NAMALWA (cell line): ENCODE measurements around the gene PRKCSH.
"Not testable (repeated sequence)": the region's sequence is repeated elsewhere in the genome, so short reads cannot be mapped to it uniquely, and the experiment has no call there.

Experiments used
- DNase-seq: peaks from one replicate; pipeline ENCODE4 v3.0.0-alpha.2; 2015; ENCODE audit warnings: low spot score

Gene PRKCSH

DNA sequence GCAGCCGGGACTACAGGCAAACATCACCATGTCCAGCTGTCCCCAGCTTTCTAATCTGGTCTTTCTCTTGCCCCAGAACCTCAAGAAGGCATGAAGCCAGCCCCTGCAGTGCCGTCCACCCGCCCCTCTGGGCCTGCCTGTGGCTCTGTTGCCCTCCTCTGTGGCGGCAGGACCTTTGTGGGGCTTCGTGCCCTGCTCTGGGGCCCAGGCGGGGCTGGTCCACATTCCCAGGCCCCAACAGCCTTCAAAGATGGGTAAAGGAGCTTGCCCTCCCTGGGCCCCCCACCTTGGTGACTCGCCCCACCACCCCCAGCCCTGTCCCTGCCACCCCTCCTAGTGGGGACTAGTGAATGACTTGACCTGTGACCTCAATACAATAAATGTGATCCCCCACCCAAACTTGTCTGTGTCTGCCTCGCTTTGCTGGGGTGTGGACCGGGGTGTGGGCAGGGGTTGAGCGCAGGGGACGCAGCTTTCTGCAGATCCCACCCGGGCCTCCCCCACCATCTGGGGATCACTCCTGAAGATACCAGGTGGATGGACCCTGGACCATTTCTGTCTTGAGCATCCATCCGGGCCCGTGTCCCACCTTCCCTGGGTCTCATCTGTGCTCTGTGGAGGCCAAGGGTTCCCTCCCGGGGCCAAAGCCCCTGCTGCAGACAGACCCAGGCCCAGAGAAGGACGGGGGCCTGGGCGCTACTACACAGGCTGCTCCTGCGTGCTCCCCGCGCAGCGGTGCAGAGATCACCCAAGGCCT is 15.3 kb downstream of the PRKCSH start:
- no peak for DNase-seq

DNA sequence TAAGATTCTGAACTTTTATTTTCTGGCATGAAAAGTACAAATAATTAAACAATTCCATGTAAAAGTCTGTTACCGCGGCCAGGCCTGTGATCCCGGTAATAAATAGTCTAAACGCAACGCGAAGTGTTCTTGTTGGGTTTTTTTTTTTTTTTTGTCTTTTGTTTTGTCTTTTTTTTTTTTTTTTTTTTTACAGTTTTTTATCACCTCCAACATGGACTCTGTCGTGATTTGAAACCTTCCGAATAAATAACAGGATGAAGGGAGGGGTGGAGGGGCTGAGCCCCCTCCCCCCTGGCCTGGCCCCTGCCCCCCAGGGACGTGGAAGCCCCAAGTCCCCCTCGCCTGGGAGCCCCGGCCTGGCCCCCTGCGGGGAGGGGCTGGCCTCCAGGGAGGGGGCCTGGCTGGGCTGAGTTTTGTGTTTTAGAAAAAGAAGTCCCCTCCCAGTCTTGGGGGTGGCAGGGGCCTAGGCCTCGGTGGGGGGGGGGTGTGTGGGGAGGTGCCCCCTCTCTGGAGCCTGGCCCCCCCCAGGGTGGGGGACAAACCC is 16.0 kb downstream of the PRKCSH start:
- DNase-seq: no peak

DNA sequence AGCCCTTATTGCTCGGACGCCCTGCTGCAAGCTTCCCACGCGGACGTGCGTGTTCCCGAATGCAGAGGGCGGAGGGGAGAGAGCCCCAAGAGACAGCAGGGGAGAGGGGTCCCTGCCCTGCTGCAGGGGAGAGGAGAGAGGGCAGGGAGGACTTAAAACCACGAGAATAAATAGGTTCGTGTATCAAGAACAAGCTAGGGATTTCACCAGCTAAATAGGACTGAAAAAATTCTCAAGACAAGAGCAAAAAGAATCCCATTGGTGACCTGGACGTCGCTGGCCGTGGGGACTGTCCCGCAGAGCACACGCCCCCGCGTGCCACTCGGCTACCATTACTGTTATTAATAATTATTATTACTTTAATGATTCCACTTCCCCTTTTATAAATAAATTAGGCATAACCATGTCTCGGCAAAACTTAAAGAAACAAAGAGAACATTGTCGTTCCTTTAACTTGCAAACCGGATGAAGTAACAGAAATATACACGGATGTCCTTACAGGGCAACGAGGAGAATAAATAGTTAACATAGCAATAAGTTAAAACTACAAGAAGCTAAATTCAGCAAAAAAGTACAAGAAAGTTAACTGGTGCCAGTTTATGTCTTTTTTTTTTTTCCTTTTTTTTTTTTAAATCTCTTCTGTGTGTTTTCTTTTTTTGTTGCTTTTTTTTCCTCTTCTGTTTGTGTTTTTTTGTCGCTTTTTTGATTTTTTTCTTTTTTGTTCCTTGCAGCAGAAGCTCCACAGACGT is 16.6 kb downstream of the PRKCSH start:
- DNase-seq: no peak

DNA sequence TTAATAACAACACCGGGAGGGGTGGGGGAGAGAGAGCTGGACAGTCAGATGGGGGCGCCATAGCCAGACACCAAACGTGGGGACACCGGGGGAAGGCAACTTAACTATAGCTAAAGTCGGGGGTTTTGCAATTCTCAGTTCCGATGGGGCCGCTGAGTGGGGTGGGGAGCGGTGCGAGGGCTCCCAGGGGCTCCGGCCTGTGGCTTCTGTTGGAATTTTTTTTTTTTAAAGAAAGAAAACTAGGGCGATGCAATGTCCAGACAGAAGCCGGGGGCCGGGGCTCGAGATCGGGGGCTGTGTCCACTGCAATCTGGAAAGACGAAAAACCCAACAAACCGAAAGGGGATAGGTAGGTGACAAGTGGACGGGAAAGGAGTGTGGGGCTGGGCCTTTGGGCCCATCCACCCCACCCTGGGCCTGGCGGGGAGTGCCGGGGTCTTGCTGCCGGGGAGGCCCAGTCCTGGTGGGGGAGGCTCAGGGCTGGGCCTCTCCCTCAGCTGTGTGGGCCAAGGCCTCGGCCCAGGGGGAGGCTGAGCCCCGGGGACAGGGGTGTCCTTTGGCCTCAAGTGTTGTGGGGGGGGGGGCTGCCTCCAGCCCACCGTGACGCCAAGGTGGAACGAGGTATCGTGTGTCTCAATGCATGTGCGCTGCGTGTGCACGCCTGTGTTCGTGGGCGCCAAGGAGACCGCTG is 17.3 kb downstream of the PRKCSH start:
- DNase-seq: no peak

DNA sequence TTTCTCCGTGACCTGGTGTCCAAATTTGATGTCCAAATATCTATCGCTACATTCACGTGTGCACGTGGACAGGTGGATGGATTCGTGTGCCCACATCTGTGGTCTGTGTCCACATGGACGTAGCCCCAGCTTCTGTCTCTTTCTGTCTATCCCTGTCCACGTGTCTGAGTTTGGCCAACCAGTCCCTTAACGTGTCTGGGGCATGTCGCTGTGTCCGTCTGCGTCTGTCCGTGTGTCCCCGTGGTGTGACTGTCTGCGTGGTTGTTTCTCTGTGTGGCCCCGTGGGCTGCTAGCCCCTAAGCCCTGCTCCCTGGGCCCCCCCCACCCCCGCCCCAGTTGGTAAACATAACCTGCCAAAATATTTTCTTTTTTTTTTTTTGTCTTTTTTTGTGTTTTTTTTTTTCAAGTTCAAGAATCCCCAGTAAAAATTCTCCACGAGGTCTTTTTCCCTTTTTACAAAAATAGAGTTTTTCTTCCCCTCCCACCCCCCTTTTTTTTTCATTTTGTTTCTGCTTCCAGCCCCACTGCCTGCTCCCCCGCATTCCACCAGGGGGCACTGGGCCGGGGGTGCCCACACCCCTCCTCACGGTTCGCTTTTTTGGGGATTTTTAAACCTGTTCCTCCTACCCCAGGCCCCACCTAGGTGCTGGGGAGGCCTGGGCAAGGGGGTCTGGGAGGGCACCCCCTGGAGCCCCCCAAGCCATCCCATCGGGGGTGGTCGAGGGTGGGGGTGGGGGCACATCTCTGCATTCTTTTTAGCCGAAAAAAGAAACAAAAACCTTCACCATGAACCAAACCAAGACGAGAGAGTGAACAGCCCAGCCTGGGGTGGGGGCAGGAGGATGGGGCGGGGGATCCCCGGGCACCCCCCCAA is 18.3 kb downstream of the PRKCSH start:
- peak; percentile 53 for DNase-seq

DNA sequence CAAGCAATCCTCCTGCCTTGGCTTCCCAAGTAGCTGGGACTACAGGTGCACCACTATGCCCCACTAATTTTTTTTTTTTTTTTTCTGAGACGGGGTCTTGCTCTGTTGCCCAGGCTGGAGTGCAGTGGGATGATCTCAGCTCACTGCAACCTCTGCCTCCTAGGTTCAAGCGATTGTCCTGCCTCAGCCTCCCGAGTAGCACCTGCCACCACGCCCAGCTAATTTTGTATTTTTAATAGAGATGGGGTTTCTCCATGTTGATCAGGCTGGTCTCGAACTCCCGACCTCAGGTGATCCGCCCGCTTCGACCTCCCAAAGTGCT is 19.8 kb downstream of the PRKCSH start:
- not testable (repeated sequence) for DNase-seq

DNA sequence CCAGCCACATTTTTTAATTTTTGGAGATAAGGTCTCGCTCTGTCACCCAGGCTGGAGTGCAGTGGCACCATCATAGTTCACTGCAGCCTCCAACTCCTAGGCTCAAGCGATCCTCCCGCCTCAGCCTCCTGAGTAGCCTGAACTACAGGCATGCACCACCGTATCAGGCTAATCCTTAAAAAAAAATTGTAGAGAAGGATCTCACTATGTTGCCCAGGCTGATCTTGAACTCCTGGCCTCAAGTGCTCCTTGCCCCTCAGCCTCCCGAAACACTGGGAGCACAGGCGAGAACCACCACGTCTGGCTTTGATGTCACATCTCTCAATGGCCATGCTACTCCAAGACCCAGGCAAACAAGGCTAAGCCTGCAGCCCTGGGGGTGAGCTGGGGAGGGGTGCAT is 21.2 kb downstream of the PRKCSH start:
- DNase-seq: no peak

DNA sequence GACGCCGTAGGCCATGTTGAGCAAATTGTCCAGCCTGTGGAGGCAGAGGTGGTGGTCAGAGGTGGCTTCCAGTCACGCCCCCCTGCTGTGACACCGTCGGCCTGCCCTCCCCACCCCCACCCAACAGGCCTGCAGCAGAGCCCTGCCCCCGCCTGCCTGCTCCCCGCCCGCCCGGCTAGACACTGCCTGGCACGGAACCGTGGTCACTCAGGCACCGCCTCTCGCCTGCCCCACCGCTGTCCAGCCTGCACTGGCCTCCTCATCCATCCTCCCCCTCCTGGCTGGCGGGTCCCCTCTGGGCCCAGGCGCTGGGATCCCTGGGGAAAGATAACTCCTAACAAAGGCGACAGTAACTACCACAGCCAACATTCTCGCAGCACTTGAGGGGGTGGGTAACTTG is 21.7 kb downstream of the PRKCSH start:
- DNase-seq: no peak

DNA sequence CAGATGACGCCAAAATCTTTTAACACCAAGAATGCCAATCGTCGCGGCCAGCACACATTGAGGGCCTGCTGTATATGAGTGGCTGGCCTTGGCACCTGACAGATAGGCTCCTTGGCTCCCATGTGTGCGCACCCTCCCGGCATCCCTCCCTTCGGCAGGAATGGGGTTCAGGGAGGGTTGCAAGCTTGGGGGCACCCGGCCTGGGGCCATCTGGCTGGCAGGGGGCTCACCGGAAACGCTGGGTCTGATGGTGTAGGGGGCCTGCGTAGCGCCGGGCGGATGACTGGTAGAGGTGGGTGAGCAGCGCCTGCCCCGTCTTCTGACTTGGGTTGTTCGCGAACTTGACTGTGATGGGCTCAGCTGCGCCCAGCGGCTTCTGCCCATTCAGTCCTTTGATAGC is 22.4 kb downstream of the PRKCSH start:
- DNase-seq: no peak

DNA sequence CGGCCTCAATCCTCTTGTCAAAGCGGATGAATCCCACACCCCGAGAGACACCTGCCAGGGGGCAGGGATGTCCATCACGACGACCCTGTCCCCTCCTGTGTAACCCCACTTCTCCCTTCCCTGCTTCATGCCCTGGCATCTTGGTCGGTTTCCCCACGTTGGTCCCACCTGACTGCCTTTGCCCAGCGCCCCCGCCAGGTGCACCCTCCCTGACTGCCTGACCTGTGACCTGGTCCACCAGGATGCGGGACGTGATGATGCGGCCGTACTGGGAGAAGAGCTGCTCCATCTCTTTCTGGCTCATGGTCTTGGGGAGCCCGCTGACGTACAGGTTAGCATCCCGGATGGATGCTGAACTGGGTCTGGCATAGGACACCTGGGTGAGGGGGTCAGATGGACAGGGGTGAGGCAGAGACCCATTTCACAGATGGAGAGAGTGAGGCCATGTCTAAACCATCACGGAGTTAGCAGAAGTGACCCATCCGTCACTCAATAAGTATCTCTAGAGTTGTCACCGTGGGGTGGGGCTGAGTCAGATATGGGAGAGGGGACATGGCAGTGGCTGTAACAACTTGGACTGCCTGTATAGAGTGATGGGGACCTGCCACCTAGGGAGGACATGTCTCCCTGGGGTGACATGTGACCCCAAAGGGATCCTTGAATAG is 22.9 kb downstream of the PRKCSH start:
- DNase-seq: no peak

DNA sequence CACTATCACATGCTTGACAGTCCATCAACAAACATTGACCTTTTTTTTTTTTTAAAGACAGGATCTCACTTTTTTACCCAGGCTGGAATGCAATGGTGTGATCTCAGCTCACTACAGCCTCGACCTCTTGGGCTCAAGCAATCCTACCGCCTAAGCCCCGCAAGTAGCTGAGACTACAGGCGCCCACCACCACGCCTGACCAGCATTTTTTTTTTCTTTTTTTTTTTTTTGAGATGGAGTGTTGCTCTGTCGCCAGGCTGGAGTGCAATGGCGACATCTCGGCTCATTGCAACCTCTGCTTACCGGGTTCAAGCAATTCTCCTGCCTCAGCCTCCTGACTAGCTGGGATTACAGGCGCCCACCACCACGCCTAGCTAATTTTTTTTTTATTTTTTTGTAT is 23.5 kb downstream of the PRKCSH start:
- not testable (repeated sequence) for DNase-seq

DNA sequence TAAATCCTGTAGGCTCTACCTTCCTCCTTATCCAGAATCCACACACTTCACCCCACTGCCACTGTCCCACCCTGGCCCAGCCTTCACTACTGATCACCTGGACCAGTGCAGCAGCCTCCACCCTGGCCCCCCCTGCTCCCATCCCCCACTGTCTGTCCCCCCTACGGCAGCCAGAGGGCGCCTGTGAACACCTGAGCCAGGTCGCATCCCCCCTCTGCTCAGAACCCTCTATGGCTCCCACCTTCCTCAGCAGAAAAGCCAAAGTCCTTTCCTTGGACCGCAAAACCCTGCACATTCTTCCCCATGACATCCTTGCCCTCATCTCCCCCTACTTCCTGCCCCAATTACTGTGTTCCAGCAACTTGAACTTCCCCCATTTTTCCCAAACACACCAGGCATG is 24.8 kb downstream of the PRKCSH start:
- DNase-seq: peak; percentile 41

DNA sequence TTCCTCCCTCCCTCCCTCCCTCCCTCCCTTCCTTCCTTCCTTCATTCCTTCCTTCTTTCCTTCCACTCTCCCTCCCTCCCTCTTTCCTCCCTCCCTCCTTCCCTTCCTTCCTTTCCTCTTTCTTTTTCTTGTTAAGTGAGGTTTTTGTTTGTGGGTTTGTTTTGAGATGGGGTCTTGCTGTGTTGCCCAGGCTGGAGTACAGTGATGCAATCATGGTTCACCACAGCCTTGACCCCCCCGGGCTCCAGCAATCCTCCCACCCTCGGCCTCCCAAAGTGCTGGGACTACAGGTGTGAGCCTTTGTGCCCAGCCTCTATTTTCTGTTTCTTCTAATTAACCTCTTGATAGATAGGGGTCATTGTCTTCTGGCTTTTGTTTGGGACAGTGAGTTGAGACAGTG is 26.0 kb downstream of the PRKCSH start:
- no peak for DNase-seq

DNA sequence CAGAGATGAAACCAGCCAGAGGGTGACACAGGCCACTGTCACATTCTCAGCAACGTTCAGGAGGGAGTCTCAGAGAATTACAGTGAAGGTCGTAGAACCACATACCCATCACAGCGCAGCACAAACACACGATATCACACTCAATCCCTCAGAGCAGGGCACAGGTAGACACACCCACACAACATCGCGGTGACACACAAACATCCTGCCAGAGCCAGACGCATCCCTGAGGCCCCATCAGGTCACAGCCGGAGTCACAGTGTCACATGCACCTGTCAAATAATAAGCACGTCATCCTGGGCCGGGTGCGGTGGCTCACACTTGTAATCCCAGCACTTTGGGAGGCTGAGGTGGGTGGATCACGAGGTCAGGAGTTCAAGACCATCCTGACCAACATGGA is 28.0 kb downstream of the PRKCSH start:
- DNase-seq: no peak

DNA sequence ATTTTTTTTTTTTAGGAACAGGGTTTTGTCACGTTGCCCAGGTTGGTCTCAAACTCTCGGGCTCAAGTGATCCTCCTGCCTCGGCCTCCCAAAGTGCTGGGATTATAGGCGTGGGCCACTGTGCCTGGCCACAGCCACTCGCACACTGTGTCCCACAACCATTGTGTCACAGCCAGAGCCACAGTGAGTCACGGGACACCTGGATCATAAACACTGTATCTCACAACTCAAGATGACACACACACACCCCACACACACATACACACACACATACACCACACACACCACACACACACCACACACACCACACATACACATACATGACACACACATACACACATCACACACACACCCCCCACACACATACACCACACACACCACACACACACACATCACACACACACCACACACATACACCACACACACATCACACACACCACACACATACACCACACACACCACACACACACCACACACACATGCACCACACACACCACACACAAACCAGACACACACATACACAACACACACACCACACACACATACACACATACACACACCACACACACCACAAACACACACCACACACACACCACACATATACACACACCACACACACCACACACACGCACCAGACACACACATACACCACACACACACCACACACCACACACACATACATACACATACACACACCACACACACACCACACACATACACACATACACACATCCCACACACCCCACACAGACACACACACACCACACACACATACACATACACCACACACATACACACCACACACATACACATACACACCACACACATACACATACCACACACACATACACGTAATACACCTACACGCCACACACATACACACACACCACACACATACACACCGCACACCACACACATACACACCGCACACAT is 29.2 kb downstream of the PRKCSH start:
- no peak for DNase-seq

DNA sequence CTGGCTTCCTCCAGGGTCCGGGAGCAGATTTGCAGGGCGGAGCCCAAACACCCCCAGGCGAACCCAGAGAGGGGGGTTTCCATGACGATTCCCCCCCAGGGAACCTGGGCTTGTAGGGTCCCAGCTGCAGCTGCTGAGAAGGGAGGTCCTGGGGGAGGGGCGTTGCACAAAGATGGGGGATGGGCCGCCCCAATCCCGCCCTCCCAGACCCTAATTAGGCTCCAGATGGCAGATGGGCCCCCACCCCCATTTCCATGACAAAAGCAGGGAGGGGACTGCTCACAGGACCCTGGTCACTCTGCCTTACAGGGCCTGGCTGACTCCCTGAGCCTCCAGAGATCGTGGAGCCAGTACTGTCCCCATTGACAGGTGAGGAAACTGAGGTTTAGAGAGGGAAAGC is 30.2 kb downstream of the PRKCSH start:
- DNase-seq: no peak

DNA sequence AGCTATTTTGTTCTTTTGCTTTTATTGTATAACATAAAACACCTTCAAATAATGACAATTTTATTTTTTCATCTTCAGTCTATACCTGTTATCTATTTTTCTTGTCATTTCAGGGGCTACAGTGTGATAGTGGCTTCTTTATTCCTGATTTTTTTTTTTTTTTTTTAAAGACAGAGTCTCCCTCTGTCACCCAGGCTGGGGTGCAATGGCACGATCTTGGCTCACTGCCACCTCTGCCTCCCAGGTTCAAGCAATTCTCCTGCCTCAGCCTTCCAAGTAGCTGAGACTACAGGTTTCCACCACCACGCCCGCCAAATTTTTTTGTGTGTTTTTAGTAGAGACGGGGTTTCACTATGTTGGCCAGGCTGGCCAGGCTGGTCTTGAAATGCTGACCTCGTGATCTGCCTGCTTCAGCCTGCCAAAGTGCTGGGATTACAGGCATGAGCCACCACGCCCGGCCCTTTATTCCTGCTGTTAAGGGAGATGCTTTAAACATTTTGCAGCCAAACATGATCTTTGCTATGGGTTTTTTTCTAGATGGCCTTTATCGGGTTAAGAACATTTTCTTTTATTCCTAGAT is 32.9 kb downstream of the PRKCSH start:
- not testable (repeated sequence) for DNase-seq

DNA sequence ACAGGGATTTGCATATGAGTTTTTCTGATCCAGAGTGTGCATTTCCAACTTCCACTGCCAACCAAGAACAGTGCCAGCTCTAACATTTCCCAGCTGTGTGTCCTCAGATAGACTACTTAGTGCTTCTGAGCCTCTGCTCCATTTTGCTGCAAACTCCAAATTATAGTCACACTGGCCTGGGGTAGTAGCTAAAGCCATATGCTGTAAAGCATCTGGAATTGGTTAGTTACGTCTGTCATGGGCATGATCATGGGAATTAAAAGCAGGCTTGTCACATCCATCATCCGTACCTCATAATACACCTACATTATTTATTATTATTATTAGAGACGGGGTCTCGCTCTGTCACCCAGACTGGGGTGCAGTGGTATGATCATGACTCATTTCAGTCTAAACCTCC is 38.3 kb downstream of the PRKCSH start:
- no peak for DNase-seq

DNA sequence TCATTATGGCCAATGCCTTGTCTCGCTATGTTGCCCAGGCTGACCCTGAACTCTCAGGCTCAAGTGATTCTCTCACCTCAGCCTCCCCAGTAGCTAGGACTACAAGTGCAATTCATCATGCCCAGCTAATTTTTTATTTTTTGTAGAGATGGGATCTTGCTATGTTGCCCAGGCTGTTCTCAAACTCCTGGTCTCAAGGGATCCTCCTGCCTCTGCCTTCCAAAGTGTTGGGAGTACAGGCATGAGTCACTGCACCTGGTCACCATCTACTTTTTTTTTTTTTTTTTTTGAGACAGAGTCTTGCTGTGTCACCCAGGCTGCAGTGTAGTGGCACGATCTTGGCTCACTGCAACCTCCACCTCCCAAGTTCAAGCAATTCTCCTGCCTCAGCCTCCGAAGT is 39.9 kb downstream of the PRKCSH start:
- not testable (repeated sequence) for DNase-seq

DNA sequence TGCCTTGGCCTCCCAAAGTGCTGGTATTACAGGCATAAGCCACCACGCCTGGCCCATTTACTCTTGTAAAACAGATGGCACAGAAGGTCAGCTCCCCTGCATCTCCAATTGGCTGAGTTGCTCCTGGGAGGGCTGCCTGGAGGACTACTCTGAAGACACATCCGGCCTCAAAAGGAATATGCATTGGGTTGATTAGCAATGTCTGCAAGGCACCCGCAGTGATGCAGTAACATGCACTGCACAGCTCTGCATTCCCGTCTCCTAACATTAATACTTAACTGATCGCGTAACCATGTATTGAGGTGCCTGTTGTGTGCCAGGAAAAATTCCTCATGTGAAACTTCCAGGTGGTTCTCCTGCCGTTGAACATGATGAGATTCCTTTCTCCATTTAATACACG is 40.4 kb downstream of the PRKCSH start:
- no peak for DNase-seq
